A549 (cell line): ENCODE results near the gene RCC1. TPM values are rescaled to one million over a fixed set of nuclear protein-coding genes. Genes with fewer than 3 reads are reported as not detected.
"Not testable (repeated sequence)": the region's sequence is repeated elsewhere in the genome, so short reads cannot be mapped to it uniquely, and the experiment has no call there.

Experiments
- ATAC-seq, 2 experiments: fragments of 200-7000 bp in 1 of 2; fragments of >200 bp in 1 of 2; cut with Nextera tagmentation in 1 of 2; cut with Tn5 transposase in 1 of 2; 3 replicates each; pipeline versions ENCODE4 v1.8.0 to v1.9.1; 2018 to 2020; ENCODE audit warnings: mild to moderate bottlenecking in 1 of 2, moderate library complexity in 1 of 2
- CTCF ChIA-PET: fragments of 300-600 bp; sonication (Branson Sonifier 250); formaldehyde crosslinking; extraction: SDS; loops from one replicate; lab custom pipeline; 2021; ENCODE audit warnings: antibody characterized with exemption, inconsistent platforms; lab: Yijun Ruan, JAX
- POLR2A ChIA-PET: fragments of 350-600 bp; formaldehyde crosslinking; extraction: SDS; loops from one replicate; lab custom pipeline; 2021; ENCODE audit warnings: antibody characterized with exemption, inconsistent platforms; lab: Yijun Ruan, JAX
- DNase-seq, 2 experiments: peaks; one replicate each; pipeline versions ENCODE4 v3.0.0 to v3.0.0-alpha.2; 2011 to 2016; ENCODE audit warnings: low read depth in 1 of 2, low spot score in 1 of 2
- FAIRE-seq: peaks from 2 replicates; lab custom pipeline; 2011; peaks lifted over from hg19 to GRCh38; lab: Jason Lieb, UNC
- H3K27ac ChIP-seq, 2 experiments: fragments of >200 bp; sonication (Bioruptor Twin); formaldehyde crosslinking; 3 replicates each; pipeline ENCODE4 v1.5.1; 2016 to 2017
- H3K4me1 ChIP-seq: fragments of >200 bp; sonication (Bioruptor Twin); formaldehyde crosslinking; 3 replicates; pipeline ENCODE4 v1.6.1; 2016
- H3K4me2 ChIP-seq: fragments of >200 bp; sonication (Bioruptor Twin); formaldehyde crosslinking; 3 replicates; pipeline ENCODE4 v1.6.1; 2016
- H3K4me3 ChIP-seq: fragments of >200 bp; sonication (Bioruptor Twin); formaldehyde crosslinking; 3 replicates; pipeline ENCODE4 v1.5.1; 2016
- H3K9me3 ChIP-seq: fragments of >200 bp; sonication (Bioruptor Twin); formaldehyde crosslinking; 3 replicates; pipeline ENCODE4 v1.6.1; 2016
- ATOH8 ChIP-seq: fragments of 250-450 bp; sonication (Bioruptor Pico); IDR thresholded peaks from 2 replicates; pipeline ENCODE4 v1.5.0; 2020; ENCODE audit warnings: low read depth, mild to moderate bottlenecking, moderate library complexity
- E2F6 ChIP-seq: IDR thresholded peaks from 2 replicates; pipeline ENCODE4 v1.6.1; 2012; ENCODE audit warnings: low read depth, borderline replicate concordance
- ELK1 ChIP-seq: fragments of 150-350 bp; IDR thresholded peaks from 2 replicates; pipeline ENCODE4 v1.6.1; 2014; ENCODE audit warnings: low read depth, mild to moderate bottlenecking, low read length
- ESRRA ChIP-seq: fragments of 150-350 bp; IDR thresholded peaks from 2 replicates; pipeline ENCODE4 v1.6.1; 2014; ENCODE audit warnings: mild to moderate bottlenecking, low read length, borderline replicate concordance
- FOXS1 ChIP-seq: fragments of 250-450 bp; sonication (Bioruptor Pico); IDR thresholded peaks from 2 replicates; pipeline ENCODE4 v1.5.0; 2020; ENCODE audit warnings: mild to moderate bottlenecking, moderate library complexity
- HES2 ChIP-seq: fragments of >200 bp; sonication (Bioruptor Twin); formaldehyde crosslinking; IDR thresholded peaks from 2 replicates; pipeline ENCODE4 v1.6.1; 2016
- HOXA7 ChIP-seq: fragments of 250-450 bp; sonication (Bioruptor Pico); IDR thresholded peaks from 2 replicates; pipeline ENCODE4 v1.5.0; 2020; ENCODE audit warnings: mild to moderate bottlenecking, moderate library complexity
- MAFK ChIP-seq: fragments of 450-650 bp; IDR thresholded peaks from 2 replicates; pipeline ENCODE4 v1.6.1; 2014; ENCODE audit not compliant: partially characterized antibody
- MAZ ChIP-seq: fragments of 150-350 bp; IDR thresholded peaks from 2 replicates; pipeline ENCODE4 v1.6.1; 2014; ENCODE audit warnings: antibody characterized with exemption, low read depth, low read length, borderline replicate concordance
- MYC ChIP-seq: IDR thresholded peaks from 2 replicates; pipeline ENCODE4 v1.6.1; 2012; ENCODE audit warnings: mild to moderate bottlenecking, inconsistent platforms, low read length, improper control_type of control experiment, borderline replicate concordance
- RARB ChIP-seq: fragments of 250-450 bp; sonication (Bioruptor Pico); IDR thresholded peaks from 2 replicates; pipeline ENCODE4 v1.8.0; 2021; ENCODE audit warnings: mild to moderate bottlenecking, moderate library complexity
- REST ChIP-seq: fragments of 200-600 bp; sonication (generic); IDR thresholded peaks from 2 replicates; pipeline ENCODE4 v1.6.1; 2016; ENCODE audit warnings: antibody characterized with exemption, mild to moderate bottlenecking, moderate library complexity
- RNF2 ChIP-seq: fragments of 200-600 bp; sonication (generic); IDR thresholded peaks from 2 replicates; pipeline ENCODE4 v1.6.1; 2016; ENCODE audit warnings: low read depth, mild to moderate bottlenecking, antibody characterized with exemption, moderate library complexity, borderline replicate concordance
- SMC3 ChIP-seq: fragments of >200 bp; sonication (Bioruptor Twin); formaldehyde crosslinking; IDR thresholded peaks from 3 replicates; pipeline ENCODE4 v1.6.1; 2018; ENCODE audit warnings: inconsistent platforms
- SREBF2 ChIP-seq: fragments of 450-650 bp; IDR thresholded peaks from 2 replicates; pipeline ENCODE4 v1.6.1; 2014; ENCODE audit warnings: mild to moderate bottlenecking, moderate library complexity
- TFCP2L1 ChIP-seq: fragments of 250-450 bp; sonication (Bioruptor Pico); IDR thresholded peaks from 2 replicates; pipeline ENCODE4 v1.5.0; 2021; ENCODE audit warnings: mild to moderate bottlenecking
- USF2 ChIP-seq: fragments of 450-650 bp; IDR thresholded peaks from 2 replicates; pipeline ENCODE4 v1.6.1; 2014; ENCODE audit warnings: antibody characterized with exemption
- ZFP36 ChIP-seq: fragments of 450-650 bp; IDR thresholded peaks from 2 replicates; pipeline ENCODE4 v1.6.1; 2014; ENCODE audit warnings: borderline replicate concordance; ENCODE audit not compliant: partially characterized antibody
- ZSCAN20 ChIP-seq: fragments of 250-450 bp; sonication (Bioruptor Pico); IDR thresholded peaks from 2 replicates; pipeline ENCODE4 v1.8.0; 2022; ENCODE audit warnings: mild to moderate bottlenecking, moderate library complexity
- WGBS: methylation state at CpG from one replicate; pipeline ENCODE4 v1.1.6; 2017; ENCODE audit errors: missing lambda C conversion rate; 5-methylcytosine and 5-hydroxymethylcytosine counted together
- polyA plus RNA-seq, 4 experiments: library from polyadenylated mRNA; depleted of rRNA in 3 of 4; stranded (reverse); fragments of >200 nt; fragmentation: RNase III in 1 of 4; extraction: RNeasy Plus Mini Kit Qiagen cat#74134 plus additional on column Dnase treatment in 1 of 4; gene quantifications; 2 replicates in 3 of 4; 3 replicates in 1 of 4; pipeline ENCODE4 v1.2.3, GENCODE V29; 2011 to 2017

The RCC1 gene
- polyA plus RNA-seq, 2 of the 4 experiments (the other 2 are of a cell fraction) = 42.1 to 70.3 TPM

- POLR2A ChIA-PET = no interaction called here
- 83% methylated on average over 7 of the region's 7 CpGs for WGBS
- no peak overlapping the region for H3K4me2 ChIP-seq
- H3K27ac ChIP-seq = no peak overlapping the region
- no peak for ATAC-seq
- no peaks in the 10 kb centered on the region for H3K9me3 ChIP-seq
- H3K4me1 ChIP-seq = no peaks in the 10 kb centered on the region
- TF ChIP-seq SMC3 (no peak), HES2 (no peak), REST (no peak), TFCP2L1 (no peak), USF2 (no peak), MAZ (no peak), SREBF2 (no peak), MAFK (no peak), RARB (CRISPR knock-in tag) (no peak), E2F6 (no peak), ATOH8 (CRISPR knock-in tag) (no peak)
- FAIRE-seq = no peak
- CTCF ChIA-PET = interaction anchor here (0.6 to 0.7 kb wide), 3 partner anchors 8 to 494 kb away, joined by 3 to 4 read pairs (median 3); no protein-coding TSS in a partner anchor
- no peak for DNase-seq
- no peak overlapping the region for H3K4me3 ChIP-seq
These were observed 34.8 kb downstream of the RCC1 start for GRCh38 chr1:28540651-28541050.

GRCh38 chr1:28541414-28542015 lies 35.7 kb downstream of the RCC1 start:
- CTCF ChIA-PET = interaction anchor here (0.6 to 1.2 kb wide), 6 partner anchors 7 to 493 kb away, joined by 3 to 6 read pairs (median 4); no protein-coding TSS in a partner anchor
- H3K9me3 ChIP-seq, DNase-seq, H3K4me3 ChIP-seq, H3K4me2 ChIP-seq, ATAC-seq, POLR2A ChIA-PET, FAIRE-seq, H3K27ac ChIP-seq, H3K4me1 ChIP-seq: not testable (repeated sequence)
- 90% methylated on average over 8 of the region's 8 CpGs for WGBS

- H3K4me1 ChIP-seq = no peaks in the 10 kb centered on the region
- H3K27ac ChIP-seq = no peak overlapping the region
- no peak overlapping the region for H3K4me2 ChIP-seq
- no peak overlapping the region for H3K4me3 ChIP-seq
- 98% methylated on average over 4 of the region's 4 CpGs for WGBS
- no peak for ATAC-seq
- no peak for DNase-seq
- ChIA-PET POLR2A (no interaction called here), CTCF (no interaction called here)
- H3K9me3 ChIP-seq = no peaks in the 10 kb centered on the region
- FAIRE-seq = no peak
- TF ChIP-seq RNF2 (no peak), REST (no peak), RARB (CRISPR knock-in tag) (no peak), ELK1 (no peak), MYC (no peak), HOXA7 (CRISPR knock-in tag) (no peak), MAFK (no peak), HES2 (no peak), ZFP36 (no peak), ZSCAN20 (CRISPR knock-in tag) (no peak), TFCP2L1 (no peak), FOXS1 (CRISPR knock-in tag) (no peak), ESRRA (no peak)
These were observed 39.4 kb downstream of the RCC1 start for GRCh38 chr1:28545246-28545628.
